GM12878 (cell line): ENCODE results near the gene ATP6AP2. TPM values are rescaled to one million over a fixed set of nuclear protein-coding genes. Genes with fewer than 3 reads are reported as not detected.

ENCODE experiments used
- ATAC-seq: fragments of 200-7000 bp; cut with Tn5 transposase; 3 replicates; pipeline ENCODE4 v1.9.1; 2020; ENCODE audit warnings: mild to moderate bottlenecking, moderate library complexity
- BruUV-seq: library from RNA; stranded (reverse); fragments of 400-500 nt; replicated peaks from 2 replicates; lab custom pipeline; 2021; lab: Mats Ljungman, UMichigan
- CTCF ChIA-PET: fragments of 300-600 bp; sonication (Branson Sonifier 250); formaldehyde crosslinking; extraction: SDS; loops from one replicate; lab custom pipeline; 2021; ENCODE audit warnings: inconsistent platforms; lab: Yijun Ruan, JAX
- POLR2A ChIA-PET: fragments of 350-600 bp; formaldehyde crosslinking; extraction: SDS; loops from one replicate; lab custom pipeline; 2021; ENCODE audit warnings: inconsistent platforms; lab: Charles Lee
- RAD21 ChIA-PET: fragments of 300-600 bp; sonication (Branson Sonifier 250); formaldehyde crosslinking; loops from one replicate; lab custom pipeline; 2023; ENCODE audit warnings: antibody characterized with exemption; ENCODE audit not compliant: unreplicated experiment; lab: Charles Lee
- SMC1A ChIA-PET: fragments of 300-600 bp; sonication (Branson Sonifier 250); formaldehyde crosslinking; loops from one replicate; lab custom pipeline; 2023; ENCODE audit not compliant: unreplicated experiment, uncharacterized antibody; lab: Charles Lee
- DNase-seq: peaks from one replicate; pipeline ENCODE4 v3.0.0-alpha.2; 2011; ENCODE audit warnings: low read depth, low spot score
- FAIRE-seq: peaks from 3 replicates; lab custom pipeline; 2011; peaks lifted over from hg19 to GRCh38; lab: Jason Lieb, UNC
- H2AFZ ChIP-seq: 2 replicates; pipeline ENCODE4 v1.6.0; 2011; ENCODE audit warnings: low read depth, low read length, control low read depth; ENCODE audit not compliant: control insufficient read depth
- H3K27ac ChIP-seq: 2 replicates; pipeline ENCODE4 v1.5.1; 2011; ENCODE audit warnings: control low read depth; ENCODE audit not compliant: control insufficient read depth, insufficient read depth
- H3K27me3 ChIP-seq, 2 experiments: replicated peaks in 1 of 2; 2 replicates each; pipeline versions ENCODE4 v1.6.0 to v1.6.1; 2011; ENCODE audit warnings: low read length in 1 of 2; ENCODE audit not compliant: control insufficient read depth in 2 of 2, insufficient read depth in 2 of 2
- H3K36me3 ChIP-seq, 2 experiments: 2 replicates each; pipeline ENCODE4 v1.5.1; 2011; ENCODE audit warnings: low read length in 1 of 2; ENCODE audit not compliant: control insufficient read depth in 2 of 2, insufficient read depth in 2 of 2
- H3K4me1 ChIP-seq: 2 replicates; pipeline ENCODE4 v1.6.1; 2011; ENCODE audit warnings: mild to moderate bottlenecking, low read length, moderate library complexity, mixed read lengths; ENCODE audit not compliant: control insufficient read depth, insufficient read depth
- H3K4me2 ChIP-seq: 2 replicates; pipeline ENCODE4 v1.6.0; 2011; ENCODE audit warnings: control low read depth; ENCODE audit not compliant: control insufficient read depth, insufficient read depth
- H3K4me3 ChIP-seq: fragments of 200-600 bp; sonication (generic); 2 replicates; pipeline ENCODE4 v1.5.1; 2016
- H3K79me2 ChIP-seq: 2 replicates; pipeline ENCODE4 v1.6.0; 2011; ENCODE audit warnings: low read length; ENCODE audit not compliant: control insufficient read depth, insufficient read depth
- H3K9ac ChIP-seq: 2 replicates; pipeline ENCODE4 v1.8.0; 2011; ENCODE audit warnings: low read length, control low read depth, mixed read lengths; ENCODE audit not compliant: control insufficient read depth, insufficient read depth
- H3K9me3 ChIP-seq: replicated peaks from 3 replicates; pipeline ENCODE4 v1.5.1; 2011; ENCODE audit warnings: mild to moderate bottlenecking, low read length; ENCODE audit not compliant: control insufficient read depth, insufficient read depth
- H4K20me1 ChIP-seq: 2 replicates; pipeline ENCODE4 v1.6.0; 2011; ENCODE audit not compliant: control insufficient read depth, insufficient read depth
- DPF2 ChIP-seq: fragments of 450-650 bp; IDR thresholded peaks from 2 replicates; pipeline ENCODE4 v1.6.1; 2017; ENCODE audit warnings: mild to moderate bottlenecking
- EP300 ChIP-seq, 2 experiments: fragments of 150-350 bp in 1 of 2; IDR thresholded peaks; 2 replicates each; pipeline ENCODE4 v1.6.1; 2011 to 2012; ENCODE audit warnings: low read depth in 2 of 2, low read length in 2 of 2, borderline replicate concordance in 1 of 2, improper control_type of control experiment in 1 of 2, inconsistent platforms in 1 of 2; ENCODE audit not compliant: control insufficient read depth in 1 of 2
- IRF4 ChIP-seq: IDR thresholded peaks from 2 replicates; pipeline ENCODE4 v1.6.1; 2011; ENCODE audit warnings: low read depth, low read length
- MTA2 ChIP-seq: fragments of 450-650 bp; IDR thresholded peaks from 2 replicates; pipeline ENCODE4 v1.6.1; 2016; ENCODE audit warnings: low read depth, mild to moderate bottlenecking, moderate library complexity
- MXI1 ChIP-seq: fragments of 150-350 bp; IDR thresholded peaks from 2 replicates; pipeline ENCODE4 v1.6.1; 2011; ENCODE audit warnings: low read depth, mild to moderate bottlenecking, inconsistent platforms, low read length, improper control_type of control experiment
- NR2C1 ChIP-seq: fragments of 450-650 bp; IDR thresholded peaks from 2 replicates; pipeline ENCODE4 v1.6.1; 2017; ENCODE audit warnings: antibody characterized with exemption, mild to moderate bottlenecking, moderate library complexity
- RELB ChIP-seq: fragments of 450-650 bp; IDR thresholded peaks from 2 replicates; pipeline ENCODE4 v1.6.1; 2017; ENCODE audit warnings: low read depth, mild to moderate bottlenecking, moderate library complexity
- TAF1 ChIP-seq: IDR thresholded peaks from 2 replicates; pipeline ENCODE4 v1.6.1; 2011; ENCODE audit warnings: mild to moderate bottlenecking, low read depth, low read length, borderline replicate concordance
- YY1 ChIP-seq: IDR thresholded peaks from 2 replicates; pipeline ENCODE4 v1.6.1; 2011; ENCODE audit warnings: low read depth, mild to moderate bottlenecking, low read length
- ZBTB33 ChIP-seq: fragments of 450-650 bp; IDR thresholded peaks from 2 replicates; pipeline ENCODE4 v1.6.1; 2017; ENCODE audit warnings: mild to moderate bottlenecking
- ZNF274 ChIP-seq: IDR thresholded peaks from one replicate; pipeline ENCODE4 v1.8.0; 2011; ENCODE audit not compliant: insufficient read length, insufficient read depth
- ZSCAN29 ChIP-seq: fragments of 450-650 bp; IDR thresholded peaks from 2 replicates; pipeline ENCODE4 v1.6.1; 2017; ENCODE audit warnings: mild to moderate bottlenecking, moderate library complexity
- WGBS: methylation state at CpG from one replicate; pipeline ENCODE4 v1.1.6; 2016; ENCODE audit warnings: low lambda C conversion rate; ENCODE audit not compliant: insufficient replicate concordance, insufficient coverage; ENCODE audit errors: missing lambda C conversion rate; 5-methylcytosine and 5-hydroxymethylcytosine counted together
- in situ Hi-C: fragments of 300-500 bp; cut with MboI; formaldehyde crosslinking; loops from 9 replicates; pipeline ENCODE4 v1.14.3; 2018; ENCODE audit warnings: mixed read lengths
- intact Hi-C: fragments of 100-400 bp; cut with micrococcal nuclease; formaldehyde crosslinking; loops from one replicate; pipeline ENCODE4 v1.14.2; 2022; ENCODE audit not compliant: unreplicated experiment
- polyA plus RNA-seq, 11 experiments: library from polyadenylated mRNA; depleted of rRNA in 4 of 11; unstranded in 6 of 11; stranded (reverse) in 5 of 11; fragments of >200 nt; fragmentation: Nextera tagmentation in 4 of 11; fragmentation: Illumina TruSeq in 1 of 11; extraction: Ambion mirVana in 4 of 11; extraction: Trizol in 1 of 11; gene quantifications; 1 replicate in 1 of 11; 2 replicates in 10 of 11; pipeline versions ENCODE4 v1.2.1 to v1.2.3, GENCODE V29; 2011 to 2016; ENCODE audit warnings: inconsistent platforms in 2 of 11, missing spikeins in 2 of 11, low read depth in 1 of 11
- total RNA-seq, 4 experiments: library from RNA; depleted of rRNA in 3 of 4; stranded (reverse); fragments of >200 nt in 3 of 4; fragmentation: Illumina TruSeq in 1 of 4; extraction: Trizol in 1 of 4; gene quantifications; 2 replicates each; pipeline versions ENCODE4 v1.2.1 to v1.2.3, GENCODE V29; 2013 to 2021

ATP6AP2 gene
- total and polyA plus RNA-seq, 10 of the 15 experiments (the other 5 are each of a cell fraction or from before 2014, with no cell fraction given): 36.3 to 141 (median 56.0) TPM

GRCh38 chrX:40651620-40652223 lies 71.0 kb downstream of the ATP6AP2 start (continued):
- no peak for TF ChIP-seq EP300 (IDR thresholded peaks at IDR 0.05; ENCODE audit: borderline replicate concordance in 1 of 2, control insufficient read depth in 1 of 2, low read depth in 2 of 2, low read length in 2 of 2)
- no peak for TF ChIP-seq IRF4
- TF ChIP-seq YY1: peak; percentile 68

GRCh38 chrX:40652664-40653063 lies 71.9 kb downstream of the ATP6AP2 start:
- H3K9ac ChIP-seq: no peak overlapping the region
- no peak overlapping the region for H3K4me3 ChIP-seq
- intact Hi-C loops: loop anchor here (10.0 kb wide), 1 partner anchor 272 kb away; no protein-coding TSS in a partner anchor
- no peaks in the 10 kb centered on the region for H3K27me3 ChIP-seq
- H3K27ac ChIP-seq: no peak overlapping the region
- ChIA-PET POLR2A (interaction anchor here (1.0 kb wide), 1 partner anchor 463 kb away, joined by 3 read pairs; no protein-coding TSS in a partner anchor), CTCF (interaction anchor here (1.0 to 7.0 kb wide), 28 partner anchors 9 to 601 kb away, joined by 3 to 130 read pairs (median 8); partner anchors contain the start of gene USP9X)
- no peak for FAIRE-seq
- in situ Hi-C loops: no loop called here
- H3K36me3 ChIP-seq: peaks cover 1 to 12% of the 10 kb centered on the region in 2 experiments
- H3K79me2 ChIP-seq: no peaks in the 10 kb centered on the region
- no peaks in the 10 kb centered on the region for H3K4me1 ChIP-seq
- H3K9me3 ChIP-seq: no peaks in the 10 kb centered on the region
- TF ChIP-seq DPF2 (no peak), RELB (no peak), TAF1 (no peak), MXI1 (no peak), MTA2 (no peak), ZSCAN29 (no peak), NR2C1 (no peak), ZNF274 (no peak), ZBTB33 (no peak)
- TF ChIP-seq, all 136 proteins: peak for 0
- ChIA-PET SMC1A (interaction anchor here (0.6 to 6.1 kb wide), 21 partner anchors 9 to 679 kb away, joined by 3 to 108 read pairs (median 5); partner anchors contain the start of genes MED14 and USP9X), RAD21 (interaction anchor here (0.8 to 3.9 kb wide), 11 partner anchors 56 to 601 kb away, joined by 4 to 58 read pairs (median 5); no protein-coding TSS in a partner anchor)
- ATAC-seq (no peak), DNase-seq (no peak)
- Histone ChIP-seq H4K20me1 (no peaks in the 10 kb centered on the region), H2AFZ (no peak overlapping the region), H3K4me2 (no peak overlapping the region)
- WGBS: 89% methylated on average over 1 of the region's 1 CpG
- BruUV-seq: no TSS peak
